Activated CD8-positive, alpha-beta T cell treated with anti-CD3 and anti-CD28 coated beads for 36 hours (primary cell): ENCODE results near the gene SYT1. TPM values are rescaled to one million over a fixed set of nuclear protein-coding genes. Genes with fewer than 3 reads are reported as not detected.

Experiments
- ATAC-seq: fragments of 200-7000 bp; cut with Tn5 transposase; one replicate; pipeline ENCODE4 v1.10.0; 2021; ENCODE audit warnings: mild to moderate bottlenecking, moderate library complexity
- CTCF ChIA-PET: fragments of 350-600 bp; sonication (Branson Sonifier 250); formaldehyde crosslinking; loops from one replicate; lab custom pipeline; 2021; ENCODE audit warnings: antibody characterized with exemption; lab: Charles Lee
- POLR2A ChIA-PET: fragments of 350-600 bp; sonication (Branson Sonifier 250); formaldehyde crosslinking; loops from one replicate; lab custom pipeline; 2021; ENCODE audit warnings: antibody characterized with exemption; lab: Charles Lee
- DNase-seq: peaks from one replicate; pipeline ENCODE4 v3.0.0-alpha.2; 2020
- H3K27ac Mint-ChIP-seq: one replicate; pipeline ENCODE4 v1.8.0; 2021; ENCODE audit warnings: mild to moderate bottlenecking, mixed read lengths
- H3K27me3 Mint-ChIP-seq: one replicate; pipeline ENCODE4 v1.8.0; 2021; ENCODE audit warnings: mixed read lengths
- H3K36me3 Mint-ChIP-seq: one replicate; pipeline ENCODE4 v1.8.0; 2021; ENCODE audit warnings: low read depth, mixed read lengths
- H3K4me1 Mint-ChIP-seq: one replicate; pipeline ENCODE4 v1.8.0; 2021; ENCODE audit warnings: low read depth, mixed read lengths
- H3K4me3 Mint-ChIP-seq: one replicate; pipeline ENCODE4 v1.8.0; 2021; ENCODE audit warnings: mild to moderate bottlenecking, moderate library complexity, mixed read lengths
- H3K9me3 Mint-ChIP-seq: one replicate; pipeline ENCODE4 v1.8.0; 2021; ENCODE audit warnings: mixed read lengths
- CTCF ChIP-seq: fragments of 200-600 bp; IDR thresholded peaks from one replicate; pipeline ENCODE4 v1.8.0; 2022; ENCODE audit warnings: antibody characterized with exemption, mild to moderate bottlenecking
- intact Hi-C: fragments of 100-400 bp; cut with micrococcal nuclease; formaldehyde crosslinking; loops from one replicate; pipeline ENCODE4 v1.10.0; 2022
- total RNA-seq, 2 experiments: library from RNA; stranded (reverse); gene quantifications; one replicate each; pipeline ENCODE4 v1.2.3, GENCODE V29; 2021

SYT1 gene
- total RNA-seq, 2 experiments from 2014 or later = not detected

DNA sequence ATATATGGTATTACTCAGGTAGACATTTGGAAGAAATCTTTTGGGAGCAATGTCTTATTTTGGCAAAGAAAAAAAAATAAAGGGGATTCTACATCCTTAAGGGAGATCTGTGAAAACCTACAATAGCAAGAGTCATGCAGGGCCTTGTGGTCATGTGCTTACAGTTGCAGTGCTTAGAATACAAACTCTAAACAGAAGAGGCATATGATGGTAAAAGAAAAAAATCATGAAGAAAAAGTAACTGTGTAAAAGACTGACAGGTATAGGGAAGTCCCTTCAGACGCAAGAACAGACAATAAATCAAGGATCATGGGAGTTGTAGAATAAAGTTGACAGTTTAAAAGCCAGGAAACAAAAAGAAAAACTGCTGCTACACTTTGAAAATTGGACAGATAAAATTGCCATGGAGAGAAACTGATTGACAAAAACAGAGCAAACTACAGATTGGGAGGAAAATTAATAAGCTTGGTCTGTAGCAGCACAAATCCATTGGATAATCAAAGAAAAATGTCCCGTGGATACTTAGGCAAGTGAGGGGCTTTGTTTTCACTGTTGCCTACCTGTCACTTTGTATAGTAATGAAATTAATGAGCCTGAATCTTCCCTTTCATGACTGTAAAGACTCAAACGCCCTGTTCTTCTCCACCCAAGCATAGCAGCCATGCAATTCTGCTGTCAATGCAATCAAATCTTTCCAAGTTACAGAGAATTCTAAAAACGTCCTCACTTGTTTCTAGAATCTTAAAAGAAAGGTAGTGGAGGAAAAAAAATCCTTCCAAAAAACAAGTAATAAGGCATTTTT lies 402.0 kb downstream of the SYT1 start:
- ATAC-seq (no peak), DNase-seq (no peak)
- no peaks in the 10 kb centered on the region for H3K27me3 Mint-ChIP-seq
- CTCF ChIA-PET = interaction anchor here (1.5 kb wide), 1 partner anchor 107 kb away, joined by 3 read pairs; no protein-coding TSS in a partner anchor
- no peaks in the 10 kb centered on the region for H3K36me3 Mint-ChIP-seq
- no peak for TF ChIP-seq CTCF
- no peaks in the 10 kb centered on the region for H3K4me1 Mint-ChIP-seq
- H3K9me3 Mint-ChIP-seq = peaks cover 2% of the 10 kb centered on the region
- intact Hi-C loops = no loop called here
- POLR2A ChIA-PET = no interaction called here
- no peak overlapping the region for H3K4me3 Mint-ChIP-seq
- H3K27ac Mint-ChIP-seq = no peak overlapping the region

GRCh38 chr12:79267580-79267979 lies 403.0 kb downstream of the SYT1 start:
- no peak for ATAC-seq
- H3K36me3 Mint-ChIP-seq = no peaks in the 10 kb centered on the region
- no peaks in the 10 kb centered on the region for H3K27me3 Mint-ChIP-seq
- intact Hi-C loops = no loop called here
- POLR2A ChIA-PET = no interaction called here
- H3K4me1 Mint-ChIP-seq = no peaks in the 10 kb centered on the region
- no peak for TF ChIP-seq CTCF
- H3K9me3 Mint-ChIP-seq = peaks cover 9% of the 10 kb centered on the region
- no peak overlapping the region for H3K4me3 Mint-ChIP-seq
- H3K27ac Mint-ChIP-seq = no peak overlapping the region
- DNase-seq = no peak
- CTCF ChIA-PET = no interaction called here

GRCh38 chr12:79274501-79275064 lies 410.0 kb downstream of the SYT1 start:
- H3K27me3 Mint-ChIP-seq = no peaks in the 10 kb centered on the region
- H3K27ac Mint-ChIP-seq = no peak overlapping the region
- ATAC-seq = no peak
- no peak for TF ChIP-seq CTCF
- DNase-seq = no peak
- intact Hi-C loops = no loop called here
- peaks cover 14% of the 10 kb centered on the region for H3K9me3 Mint-ChIP-seq
- ChIA-PET POLR2A (no interaction called here), CTCF (interaction anchor here (1.4 kb wide), 1 partner anchor 9 kb away, joined by 3 read pairs; no protein-coding TSS in a partner anchor)
- no peak overlapping the region for H3K4me3 Mint-ChIP-seq
- no peaks in the 10 kb centered on the region for H3K4me1 Mint-ChIP-seq
- H3K36me3 Mint-ChIP-seq = no peaks in the 10 kb centered on the region

DNA sequence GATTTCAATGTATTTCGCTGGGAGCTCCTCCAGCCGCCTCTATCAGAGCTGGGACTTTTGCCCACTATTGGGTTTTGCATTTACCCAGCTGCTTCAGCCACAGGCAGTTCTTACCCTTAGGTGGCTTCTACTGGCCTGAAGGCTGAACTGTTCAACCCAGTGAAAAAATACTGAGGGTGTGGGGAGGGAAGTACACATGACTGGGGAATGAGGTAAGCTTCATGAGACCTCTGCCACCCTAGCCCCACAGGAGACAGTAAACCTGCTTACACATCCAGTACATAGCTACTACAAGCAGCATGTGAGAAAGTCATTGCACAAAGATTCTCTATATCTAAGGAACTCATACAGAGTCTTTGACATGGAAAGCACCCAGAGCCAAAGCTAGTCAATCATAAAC lies 411.1 kb downstream of the SYT1 start:
- no peak for ATAC-seq
- H3K4me3 Mint-ChIP-seq = no peak overlapping the region
- peaks cover 14% of the 10 kb centered on the region for H3K9me3 Mint-ChIP-seq
- no peaks in the 10 kb centered on the region for H3K36me3 Mint-ChIP-seq
- ChIA-PET CTCF (no interaction called here), POLR2A (no interaction called here)
- no peak for TF ChIP-seq CTCF
- intact Hi-C loops = no loop called here
- H3K27ac Mint-ChIP-seq = no peak overlapping the region
- H3K4me1 Mint-ChIP-seq = no peaks in the 10 kb centered on the region
- no peak for DNase-seq
- H3K27me3 Mint-ChIP-seq = no peaks in the 10 kb centered on the region

DNA sequence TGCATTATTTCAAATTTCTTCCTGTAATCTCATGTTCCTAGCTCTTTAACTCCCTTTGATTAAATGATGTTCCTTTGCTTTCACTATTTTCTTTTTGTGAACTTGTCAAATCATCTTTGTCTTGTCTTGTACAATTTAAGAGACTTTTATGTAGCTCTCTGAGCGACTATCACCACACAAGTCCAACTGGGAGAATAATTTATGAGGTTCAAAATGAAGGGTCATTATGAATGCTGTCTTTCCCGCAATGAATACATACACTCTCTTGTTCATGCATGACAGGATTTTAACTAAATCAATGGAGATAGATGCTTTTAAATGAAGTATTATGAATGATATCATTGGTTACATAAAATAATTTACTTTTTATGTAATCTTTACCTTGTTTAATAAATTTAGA lies 418.8 kb downstream of the SYT1 start:
- Mint-ChIP-seq H3K36me3 (no peaks in the 10 kb centered on the region), H3K9me3 (peaks cover 5% of the 10 kb centered on the region), H3K27ac (no peak overlapping the region), H3K27me3 (no peaks in the 10 kb centered on the region), H3K4me3 (no peak overlapping the region), H3K4me1 (no peaks in the 10 kb centered on the region)
- intact Hi-C loops = no loop called here
- POLR2A ChIA-PET = no interaction called here
- DNase-seq = no peak
- CTCF ChIA-PET = no interaction called here
- ATAC-seq = no peak
- TF ChIP-seq CTCF = no peak
